Neural progenitor cell (in vitro differentiated cells): ENCODE data around the gene ELL.

Experiments used
- EZH2 ChIP-seq: fragments of 200-600 bp; sonication (generic); IDR thresholded peaks from 2 replicates; pipeline ENCODE4 v1.6.1; 2017; ENCODE audit warnings: antibody characterized with exemption, mild to moderate bottlenecking, moderate library complexity
- TF ChIP-seq, protein P1 (sequence below): fragments of 200-600 bp; sonication (generic); IDR thresholded peaks from 2 replicates; pipeline ENCODE4 v1.5.1; 2017; ENCODE audit warnings: antibody characterized with exemption, mild to moderate bottlenecking

GRCh38 chr19:18466354-18466753 lies 55.5 kb downstream of the ELL start:
- TF ChIP-seq, protein P1, sequence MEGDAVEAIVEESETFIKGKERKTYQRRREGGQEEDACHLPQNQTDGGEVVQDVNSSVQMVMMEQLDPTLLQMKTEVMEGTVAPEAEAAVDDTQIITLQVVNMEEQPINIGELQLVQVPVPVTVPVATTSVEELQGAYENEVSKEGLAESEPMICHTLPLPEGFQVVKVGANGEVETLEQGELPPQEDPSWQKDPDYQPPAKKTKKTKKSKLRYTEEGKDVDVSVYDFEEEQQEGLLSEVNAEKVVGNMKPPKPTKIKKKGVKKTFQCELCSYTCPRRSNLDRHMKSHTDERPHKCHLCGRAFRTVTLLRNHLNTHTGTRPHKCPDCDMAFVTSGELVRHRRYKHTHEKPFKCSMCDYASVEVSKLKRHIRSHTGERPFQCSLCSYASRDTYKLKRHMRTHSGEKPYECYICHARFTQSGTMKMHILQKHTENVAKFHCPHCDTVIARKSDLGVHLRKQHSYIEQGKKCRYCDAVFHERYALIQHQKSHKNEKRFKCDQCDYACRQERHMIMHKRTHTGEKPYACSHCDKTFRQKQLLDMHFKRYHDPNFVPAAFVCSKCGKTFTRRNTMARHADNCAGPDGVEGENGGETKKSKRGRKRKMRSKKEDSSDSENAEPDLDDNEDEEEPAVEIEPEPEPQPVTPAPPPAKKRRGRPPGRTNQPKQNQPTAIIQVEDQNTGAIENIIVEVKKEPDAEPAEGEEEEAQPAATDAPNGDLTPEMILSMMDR, result no peak
- TF ChIP-seq EZH2, result no peak
